ENCODE measurements around the gene FLT1. TPM values are rescaled to one million over a fixed set of nuclear protein-coding genes. Genes with fewer than 3 reads are reported as not detected.

FLT1 gene
- total RNA-seq, 1 experiment from 2014 or later: not detected

DNA sequence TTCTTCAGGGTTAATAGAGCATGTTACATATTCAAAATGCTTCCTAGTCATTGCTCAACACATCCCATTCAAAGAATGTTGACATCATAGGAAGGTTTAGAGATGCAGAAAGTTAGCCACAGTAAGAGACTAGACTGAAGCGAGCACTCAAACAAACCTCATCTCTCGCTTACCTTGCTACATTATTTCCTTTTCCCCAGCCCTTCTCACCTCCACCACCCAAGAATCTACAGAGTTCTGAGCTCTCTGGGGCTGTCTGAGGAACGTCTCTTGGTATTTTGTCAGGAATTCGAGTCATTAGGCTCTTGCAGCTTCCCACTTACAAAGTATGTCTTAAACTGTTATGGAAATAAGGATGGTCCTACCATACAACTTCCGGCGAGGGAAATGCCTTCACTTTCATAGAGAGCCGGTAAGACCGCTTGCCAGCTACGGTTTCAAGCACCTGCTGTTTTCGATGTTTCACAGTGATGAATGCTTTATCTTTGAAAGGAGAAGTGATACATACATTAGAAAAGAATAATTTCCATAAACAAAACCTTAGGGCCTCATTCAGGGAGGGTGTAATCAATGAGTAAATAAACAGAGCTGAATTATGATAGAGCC is 65.1 kb downstream of the FLT1 start:
- DNase-seq (ENCODE audit: low spot score): no peak

DNA sequence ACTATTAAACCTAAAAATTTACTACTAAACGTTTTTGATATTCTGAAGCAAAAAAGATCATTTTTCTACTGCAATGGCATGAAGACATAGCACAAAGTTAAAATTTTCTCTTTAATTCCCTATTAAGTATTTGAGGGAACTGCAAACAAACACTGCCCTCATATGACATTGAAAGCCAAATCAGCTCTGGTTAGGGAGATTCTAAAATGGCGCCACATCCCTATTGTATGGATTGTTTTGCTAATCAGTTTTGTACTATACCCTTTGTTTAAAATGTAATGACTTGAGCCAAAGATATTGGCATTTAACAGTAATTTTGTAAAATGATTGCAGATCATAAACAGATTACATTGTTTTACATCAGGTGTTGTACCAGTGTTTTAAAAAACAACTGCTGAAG is 65.8 kb downstream of the FLT1 start:
- DNase-seq (ENCODE audit: low spot score): no peak

DNA sequence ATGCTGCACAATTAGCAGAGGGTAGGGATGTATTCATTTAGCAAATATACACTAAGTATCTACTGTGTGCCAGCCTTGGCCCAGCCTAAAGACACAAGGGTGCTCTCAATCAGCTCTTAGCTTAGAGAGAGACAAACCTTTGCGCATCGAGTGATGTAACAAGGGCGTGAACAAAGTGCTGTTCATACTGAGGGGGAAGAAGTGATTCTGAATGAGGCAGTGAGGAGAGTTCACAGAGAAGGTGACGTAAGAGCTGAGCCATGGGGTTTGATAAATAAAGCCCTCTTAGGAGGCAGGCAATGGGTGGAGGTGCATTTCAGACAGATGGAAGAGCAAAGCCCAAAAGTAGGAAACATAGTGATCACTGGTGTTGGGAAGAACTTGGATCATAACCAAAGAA is 68.5 kb downstream of the FLT1 start:
- DNase-seq (ENCODE audit: low spot score): no peak

DNA sequence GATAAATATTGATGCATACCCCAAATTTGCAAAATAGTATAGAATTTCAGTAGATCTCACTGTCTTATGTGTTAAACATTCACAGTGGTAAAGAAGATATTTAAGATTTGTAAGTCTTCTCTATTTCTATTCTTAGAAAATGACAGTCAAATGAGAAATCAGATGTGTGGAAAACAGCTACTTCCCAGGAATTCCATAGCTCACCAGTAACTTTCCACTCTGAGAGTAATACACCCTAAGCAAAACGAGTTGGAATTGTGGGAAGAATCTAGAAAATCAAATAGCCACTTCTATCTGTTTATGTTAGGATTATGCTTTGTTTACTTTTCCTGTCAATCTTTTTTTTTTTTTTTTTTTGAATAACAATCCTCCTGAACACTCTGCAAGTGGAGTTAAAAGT is 69.1 kb downstream of the FLT1 start:
- no peak for DNase-seq (ENCODE audit: low spot score)

DNA sequence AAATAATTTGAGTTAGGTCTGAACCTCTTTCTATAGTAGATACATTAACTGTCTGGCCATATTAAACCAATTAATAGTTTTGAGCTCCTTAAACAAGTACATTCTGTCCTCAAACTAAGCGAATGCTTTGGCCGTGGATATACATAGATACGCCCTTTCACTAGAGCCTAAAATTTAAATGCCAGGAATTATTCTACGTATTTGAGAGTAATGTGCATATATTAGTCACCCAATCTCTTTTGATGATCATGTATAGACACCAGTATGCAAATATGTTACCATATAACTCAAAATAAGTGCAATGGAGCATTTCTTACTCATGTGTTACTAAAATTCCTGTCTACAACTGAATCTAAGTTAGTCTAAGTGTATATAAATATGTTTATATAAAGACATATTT is 70.4 kb downstream of the FLT1 start:
- DNase-seq (ENCODE audit: low spot score): no peak

DNA sequence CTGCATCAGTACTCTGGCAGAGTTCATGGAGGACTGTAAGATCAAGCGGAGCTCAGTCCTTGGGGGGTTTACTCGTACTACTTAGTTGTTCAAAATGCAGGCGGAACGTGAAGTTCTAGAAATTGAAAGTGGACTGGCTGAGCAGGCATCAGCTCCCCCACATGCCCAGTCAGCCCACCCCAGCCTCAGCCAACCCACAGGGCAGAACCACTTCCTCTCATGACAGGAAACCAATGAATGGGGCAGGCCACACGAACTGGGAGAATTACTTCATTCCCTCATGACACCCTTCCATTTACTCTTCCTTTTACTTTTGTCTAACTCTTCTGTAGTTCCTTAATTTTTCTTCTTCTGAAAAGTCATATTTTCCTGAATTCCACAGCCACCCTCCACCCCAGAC is 71.9 kb downstream of the FLT1 start:
- no peak for DNase-seq (ENCODE audit: low spot score)

DNA sequence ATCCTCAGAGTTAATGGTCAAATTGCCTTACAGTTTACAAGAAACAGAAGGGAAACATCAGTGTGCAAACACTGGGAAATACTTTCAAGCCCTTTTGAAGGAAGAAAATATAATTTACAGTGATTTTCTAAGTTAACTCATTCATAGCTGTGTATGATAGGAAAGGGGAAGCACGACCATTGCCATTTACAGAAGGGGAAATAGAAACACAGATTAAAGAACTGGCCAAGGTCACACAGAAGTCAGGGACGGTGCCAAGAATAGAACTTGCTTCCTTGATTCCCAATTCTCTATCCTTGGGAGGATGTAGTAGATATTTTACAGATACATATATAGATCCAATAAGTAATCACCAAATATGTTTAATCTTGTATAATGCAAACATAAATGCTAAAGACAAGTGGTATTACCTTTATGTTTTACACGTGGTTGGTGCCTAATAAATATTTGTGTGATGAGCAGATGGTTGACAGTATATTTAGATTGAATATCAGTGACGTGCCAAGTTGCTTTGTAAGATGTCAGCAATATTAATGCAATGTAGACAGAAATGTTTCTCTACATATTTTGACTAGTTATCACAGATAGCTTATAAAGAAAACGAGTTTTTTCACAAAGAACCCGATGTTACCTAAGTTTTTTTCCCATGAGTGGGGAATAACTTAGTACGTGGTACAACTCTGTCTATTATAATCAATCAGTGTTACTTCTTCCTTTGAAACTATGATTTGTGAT is 73.1 kb downstream of the FLT1 start:
- no peak for DNase-seq (ENCODE audit: low spot score)

DNA sequence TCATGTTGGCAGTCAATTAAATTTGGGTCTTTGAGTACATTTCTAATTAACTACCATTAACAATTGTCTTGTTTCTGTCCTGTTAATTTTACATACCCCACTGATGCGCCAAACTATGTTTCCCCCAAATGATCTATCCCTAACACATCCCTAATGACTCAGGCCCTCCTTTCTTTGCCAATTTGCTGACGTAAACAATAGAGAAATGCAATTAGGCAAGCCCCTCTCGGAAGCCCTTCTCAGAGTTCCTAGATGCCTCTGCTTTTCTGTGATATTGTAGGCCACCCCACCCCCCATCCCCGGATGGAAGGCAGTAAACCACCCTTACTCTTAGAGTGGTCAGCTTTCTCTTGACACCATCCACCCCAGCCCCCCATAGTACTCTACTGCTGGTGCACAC is 74.2 kb downstream of the FLT1 start:
- no peak for DNase-seq (ENCODE audit: low spot score)

DNA sequence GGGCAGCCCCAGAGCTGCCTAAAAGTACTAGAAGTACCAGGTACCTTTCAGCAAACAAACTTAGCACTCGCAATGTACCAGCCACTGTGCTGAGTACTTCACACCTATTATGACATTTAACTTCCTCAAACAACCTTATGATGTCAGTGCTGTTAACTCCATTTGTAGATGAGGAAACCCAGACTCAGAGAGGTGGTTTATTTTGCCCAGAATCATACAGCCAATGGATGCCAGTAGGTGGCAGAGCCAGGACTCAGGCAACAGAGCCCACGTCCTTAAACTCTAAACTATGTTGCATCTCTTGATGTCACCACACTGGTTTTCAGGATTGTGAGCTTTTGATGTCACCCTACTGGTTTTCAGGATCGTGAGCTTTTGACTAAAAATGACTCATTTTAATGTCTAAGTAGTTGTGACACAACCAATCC is 78.9 kb downstream of the FLT1 start:
- DNase-seq (ENCODE audit: low spot score): peak; percentile 53

DNA sequence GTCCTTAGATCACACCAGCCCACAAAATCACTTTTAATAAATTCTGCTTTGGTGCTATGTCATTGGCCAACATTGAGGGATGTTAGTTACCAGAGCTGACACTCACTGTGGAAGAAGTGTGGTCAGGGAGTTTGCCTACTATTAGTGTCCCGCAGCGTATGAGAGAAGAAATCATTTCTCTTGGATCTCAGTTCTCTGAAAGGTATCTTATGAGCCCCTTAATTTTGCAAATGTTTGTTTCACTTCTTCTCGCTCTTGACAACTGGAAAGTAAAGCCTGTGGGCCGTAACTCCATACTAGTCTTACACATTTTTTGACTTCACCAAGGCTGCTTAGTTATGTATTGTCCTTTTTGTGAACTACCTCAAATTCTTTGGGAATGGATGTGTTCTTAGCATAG is 80.9 kb downstream of the FLT1 start:
- no peak for DNase-seq (ENCODE audit: low spot score)

DNA sequence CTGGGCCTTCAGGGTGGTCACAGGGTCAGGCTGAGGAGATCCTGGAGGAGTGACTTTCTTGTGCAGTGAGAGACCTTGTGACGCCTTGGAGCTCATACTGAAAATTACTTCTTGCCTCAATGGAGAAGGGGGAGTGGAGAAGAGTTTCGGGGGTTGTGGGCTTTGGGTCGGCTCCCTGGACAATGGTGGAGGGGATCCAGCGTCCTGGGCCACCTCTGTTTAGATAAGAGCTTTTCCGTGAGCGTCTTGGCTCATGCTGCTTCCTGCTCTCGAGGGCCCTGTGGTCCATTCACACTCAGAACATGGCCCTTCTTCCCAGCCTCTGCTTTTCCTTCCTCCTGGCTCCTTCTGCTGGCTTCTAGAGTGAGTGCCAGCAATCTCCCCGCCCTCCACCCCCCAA is 81.9 kb downstream of the FLT1 start:
- DNase-seq (ENCODE audit: low spot score): no peak

DNA sequence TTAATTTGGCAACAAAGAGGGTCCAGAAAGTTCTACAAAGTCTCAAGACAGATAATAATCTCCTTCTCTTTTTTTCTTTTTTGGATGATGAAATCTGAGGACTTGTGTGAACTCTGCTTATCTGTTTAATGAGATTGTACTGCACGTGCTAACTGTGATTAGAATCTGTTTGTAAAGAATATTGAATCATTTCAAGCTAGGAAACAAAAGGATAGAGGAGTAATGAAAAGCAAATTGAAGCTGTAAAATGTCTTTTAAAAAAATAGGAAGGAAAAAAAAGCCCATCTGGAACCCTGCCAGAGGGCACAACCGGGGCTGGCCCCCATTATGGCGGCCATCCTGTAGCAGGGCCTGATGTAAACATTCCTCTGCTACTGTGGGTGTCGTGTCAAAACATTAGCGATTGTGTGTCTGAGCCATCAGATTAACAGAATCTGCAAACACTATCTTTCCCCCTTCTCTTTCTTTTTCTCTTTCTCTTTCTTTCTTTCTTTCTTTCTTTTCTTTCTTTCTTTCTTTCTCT is 83.0 kb downstream of the FLT1 start:
- DNase-seq (ENCODE audit: low spot score): no peak

DNA sequence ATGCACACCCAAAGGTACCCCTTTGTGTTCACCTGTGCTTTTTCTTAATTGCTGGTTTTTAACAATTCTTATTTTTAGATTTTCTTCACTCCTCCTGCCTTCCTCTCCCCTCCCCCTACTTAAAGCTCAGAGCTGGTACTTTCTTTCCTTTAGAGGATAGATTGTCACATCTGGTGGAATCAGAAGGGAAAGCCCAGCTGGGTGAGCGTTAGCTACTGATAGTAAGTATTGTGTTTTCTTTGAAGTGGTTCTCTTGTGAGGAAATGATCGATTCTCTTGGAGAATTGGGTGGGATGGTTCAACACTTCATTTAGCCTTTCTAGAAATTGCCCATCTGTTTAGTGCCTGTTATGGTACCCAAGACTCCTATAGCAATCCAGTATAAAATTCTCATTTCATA is 84.8 kb downstream of the FLT1 start:
- no peak for DNase-seq (ENCODE audit: low spot score)

DNA sequence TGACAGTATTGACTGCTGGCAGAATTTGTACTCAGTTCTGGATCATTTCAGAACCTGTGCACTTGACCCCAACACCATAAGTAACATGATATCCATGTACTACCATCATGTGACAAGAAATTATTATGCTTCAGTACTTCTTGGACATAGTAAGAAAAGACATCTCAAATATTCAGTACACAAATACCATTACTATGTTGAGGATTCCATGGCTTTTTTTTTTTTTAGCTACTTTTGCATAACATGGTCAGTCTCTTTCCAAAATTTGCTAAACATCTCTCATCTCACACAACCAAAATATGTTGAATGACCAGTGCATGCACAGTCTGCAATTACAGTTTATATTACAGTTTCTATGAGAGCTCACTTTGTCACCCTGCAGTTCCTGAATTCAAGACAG is 85.3 kb downstream of the FLT1 start:
- no peak for DNase-seq (ENCODE audit: low spot score)

DNA sequence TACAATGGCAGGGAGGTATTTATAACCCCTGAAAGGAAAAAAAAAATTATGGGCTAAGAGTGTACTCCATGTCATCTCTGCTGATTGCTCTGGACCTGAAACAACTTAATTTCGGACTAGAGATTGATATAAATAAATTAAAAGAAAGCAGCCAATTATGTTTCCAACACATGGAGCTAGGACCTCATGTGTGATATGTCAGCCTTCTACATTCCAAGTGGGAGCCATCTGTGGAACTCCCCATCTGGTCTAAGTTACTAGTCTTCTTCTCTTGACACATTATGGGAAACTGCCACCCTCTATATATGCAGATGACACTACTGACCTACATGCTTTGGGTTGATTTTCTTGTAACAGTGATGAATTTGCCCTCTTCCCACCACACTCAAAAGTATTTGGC is 86.1 kb downstream of the FLT1 start:
- DNase-seq (ENCODE audit: low spot score): no peak

DNA sequence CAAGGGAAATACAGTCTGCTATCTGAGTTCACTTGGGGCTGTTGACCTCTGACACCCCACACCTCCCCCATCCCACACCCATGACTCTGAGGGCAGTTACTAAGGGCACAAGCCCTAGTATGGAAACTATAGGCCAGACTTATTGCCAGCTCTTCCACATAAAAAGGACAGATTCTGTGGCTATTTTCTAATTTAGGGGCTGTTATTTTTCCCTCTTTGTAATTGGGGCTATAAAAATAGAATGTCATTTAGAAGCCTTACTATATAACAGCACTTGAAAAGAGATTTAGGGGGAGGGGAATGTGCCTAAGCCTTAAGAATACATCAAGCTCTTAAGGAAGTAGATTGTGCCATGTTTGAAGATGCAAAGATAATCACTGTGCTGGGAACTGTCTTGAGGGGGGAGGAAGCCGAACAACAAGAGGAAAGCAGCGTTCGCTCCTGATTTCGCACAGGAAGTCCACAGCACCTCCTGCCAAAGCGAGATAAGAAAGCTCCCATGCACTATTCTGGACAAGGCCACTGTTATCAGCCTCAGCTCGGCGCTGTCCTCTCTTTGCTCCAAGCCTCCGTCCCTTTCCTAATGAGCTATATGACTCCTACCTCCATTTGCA is 86.6 kb downstream of the FLT1 start:
- DNase-seq (ENCODE audit: low spot score): no peak

DNA sequence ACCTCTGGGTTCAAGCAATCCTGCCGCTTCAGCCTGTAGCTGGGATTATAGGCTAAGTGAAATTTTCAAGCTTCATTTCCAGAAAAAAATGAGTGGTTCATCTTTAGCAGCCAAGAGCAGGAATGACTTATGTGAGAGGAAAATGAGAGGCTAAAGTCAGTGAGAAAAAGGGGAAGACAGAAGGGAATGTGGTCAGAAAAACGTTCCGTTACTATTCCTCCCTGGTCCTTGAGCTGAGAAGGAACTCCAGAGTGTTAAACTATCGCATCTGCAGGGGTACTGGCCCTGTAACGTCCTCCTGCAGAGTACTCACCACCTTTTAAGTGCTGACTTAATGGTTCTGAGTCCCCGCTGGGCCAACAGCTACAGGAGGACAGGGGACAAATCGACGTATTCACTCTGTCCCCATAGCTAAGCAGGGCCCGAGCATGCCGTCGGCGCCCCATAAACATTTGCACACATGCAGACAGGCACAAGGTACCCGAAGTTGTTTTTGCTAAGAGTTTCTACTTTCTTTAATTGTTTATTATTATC is 88.1 kb downstream of the FLT1 start:
- no peak for DNase-seq (ENCODE audit: low spot score)

DNA sequence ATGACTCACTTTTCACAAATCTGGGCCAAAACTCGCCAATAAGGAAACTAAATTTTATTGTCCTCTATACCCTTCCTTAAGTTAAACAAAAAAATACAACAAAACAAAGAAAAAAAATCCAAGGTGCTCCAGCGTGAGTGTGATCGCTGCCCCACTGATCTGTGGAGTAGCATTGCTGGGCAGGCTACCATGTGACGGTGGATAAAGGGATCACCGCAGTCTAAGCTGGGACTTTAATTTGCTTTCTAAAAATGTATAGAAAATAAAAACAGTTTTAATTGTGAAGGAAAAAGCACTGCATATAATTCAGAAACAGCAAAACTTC is 92.9 kb downstream of the FLT1 start:
- no peak for DNase-seq (ENCODE audit: low spot score)

DNA sequence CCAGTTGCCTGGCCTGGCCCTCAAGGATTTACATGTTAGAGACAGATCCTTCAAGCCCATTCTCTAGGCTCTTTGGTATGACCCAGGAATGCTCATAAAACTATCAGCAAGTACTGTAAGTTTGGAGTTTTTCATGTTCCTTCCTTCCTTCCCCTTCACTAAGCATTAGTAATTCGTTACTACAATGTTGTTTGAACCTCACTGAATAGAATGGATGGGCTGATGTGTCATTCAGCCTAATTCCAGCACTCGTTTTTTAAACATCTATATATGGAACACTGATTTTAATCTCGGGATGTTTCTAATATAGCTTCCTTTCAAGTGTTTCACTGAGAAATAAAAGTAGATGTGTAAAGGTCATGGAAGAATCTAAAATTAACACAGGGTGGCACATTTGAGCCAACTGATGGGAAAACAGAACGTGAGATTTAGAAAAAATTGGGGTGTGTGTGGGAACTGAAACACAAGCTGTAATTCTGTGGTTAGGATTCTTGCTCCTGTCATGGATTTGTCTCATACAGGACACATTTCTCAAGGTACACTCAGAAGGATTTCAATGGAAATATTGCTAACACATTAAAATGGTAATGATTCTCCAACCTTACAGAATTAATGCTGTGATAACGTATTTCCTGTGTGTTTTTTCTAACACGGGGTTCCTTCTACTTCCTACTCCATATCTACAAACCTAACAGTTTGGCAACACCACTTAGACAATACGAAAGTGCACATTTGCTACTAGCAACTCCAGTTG is 93.4 kb downstream of the FLT1 start:
- no peak for DNase-seq (ENCODE audit: low spot score)

DNA sequence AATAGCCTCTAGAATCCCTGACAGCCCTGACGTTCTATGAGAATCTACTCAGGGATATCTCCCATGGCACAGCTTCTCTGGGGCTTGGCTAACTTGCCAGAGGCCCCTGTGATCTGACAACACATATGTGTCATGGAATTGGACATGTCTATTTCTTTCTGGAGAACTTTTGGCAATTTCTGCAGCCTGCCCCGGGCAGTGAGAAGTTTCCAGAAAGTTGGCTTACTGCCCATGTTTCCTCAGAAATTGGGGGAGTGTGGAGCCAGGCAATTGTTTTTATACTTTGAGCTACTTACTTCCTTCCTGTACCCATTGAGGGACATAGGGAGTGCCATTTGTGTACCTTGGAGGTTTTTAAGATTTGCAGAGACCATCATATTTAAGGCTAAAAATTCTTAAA is 98.9 kb downstream of the FLT1 start:
- no peak for DNase-seq (ENCODE audit: low spot score)

DNA sequence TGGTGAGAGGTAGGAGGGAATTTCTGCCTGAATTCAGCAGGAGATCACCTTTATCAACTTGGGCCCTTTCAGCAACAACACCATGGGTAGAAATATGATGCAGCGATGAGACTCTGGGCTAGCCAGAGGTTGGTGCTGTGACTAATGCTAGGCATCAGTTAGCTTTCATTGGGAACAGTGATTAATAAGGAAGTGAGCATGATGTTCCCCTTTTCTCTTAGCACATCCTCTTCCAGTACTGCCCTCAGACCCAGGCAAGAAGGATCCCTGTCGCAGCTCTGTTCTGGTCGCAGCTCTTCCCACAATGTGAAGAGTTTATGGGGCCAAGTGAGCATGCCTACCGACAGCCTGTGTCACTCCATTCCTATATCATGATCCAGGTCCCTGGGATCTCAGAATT is 100.5 kb downstream of the FLT1 start:
- no peak for DNase-seq (ENCODE audit: low spot score)

DNA sequence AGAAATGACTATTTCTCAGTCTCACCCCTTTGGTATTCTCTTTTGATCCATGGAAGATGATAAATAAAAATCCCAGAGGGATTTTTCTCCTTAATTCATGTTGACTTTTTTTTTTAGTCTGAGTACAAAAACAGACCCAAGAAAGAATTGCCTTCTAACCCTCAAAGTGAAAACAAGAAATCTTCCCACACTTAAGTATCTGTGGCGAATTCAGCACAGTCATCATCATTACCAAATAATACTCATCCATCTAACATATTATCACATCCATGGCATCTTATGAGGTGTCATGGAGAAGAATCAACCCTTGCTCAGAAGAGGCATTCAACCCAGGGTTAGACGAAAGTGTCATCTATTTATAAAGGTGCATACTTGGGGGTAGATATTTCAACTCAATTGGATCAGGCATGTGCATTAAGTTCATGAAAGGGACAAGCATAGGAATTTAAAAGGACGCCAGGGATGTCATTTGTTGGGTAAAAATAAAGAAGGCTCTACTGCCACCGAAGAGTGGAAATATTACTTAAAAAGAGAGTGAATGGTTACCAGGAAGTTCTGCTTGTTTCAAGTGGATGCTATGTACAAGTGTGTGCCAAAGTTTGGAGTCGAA is 101.9 kb downstream of the FLT1 start:
- DNase-seq (ENCODE audit: low spot score): no peak
